K562 (cell line): ENCODE results near the gene GRB10. TPM values are rescaled to one million over a fixed set of nuclear protein-coding genes. Genes with fewer than 3 reads are reported as not detected.

Experiments
- CBX3 ChIP-seq, 2 experiments: IDR thresholded peaks; 1 replicate in 1 of 2; 2 replicates in 1 of 2; pipeline ENCODE4 v1.6.1; 2012; ENCODE audit warnings: inconsistent platforms in 2 of 2, low read length in 2 of 2, borderline replicate concordance in 1 of 2, control low read depth in 1 of 2
- ELK3 ChIP-seq: fragments of 450-650 bp; formaldehyde crosslinking; IDR thresholded peaks from 2 replicates; pipeline ENCODE4 v1.4.0; 2020; ENCODE audit warnings: mild to moderate bottlenecking
- GABPA ChIP-seq: fragments of 200-800 bp; sonication (Bioruptor generic); conservative IDR thresholded peaks from 2 replicates; pipeline ENCODE4 v1.6.1; 2016; ENCODE audit warnings: low read depth, missing genetic modification characterization, missing compliant biosample characterization
- HDAC1 ChIP-seq, 2 experiments: fragments of 450-650 bp; IDR thresholded peaks; 2 replicates each; pipeline ENCODE4 v1.6.1; 2016 to 2017; ENCODE audit warnings: inconsistent platforms in 1 of 2, mild to moderate bottlenecking in 1 of 2, moderate library complexity in 1 of 2
- MCM2 ChIP-seq: fragments of 450-650 bp; IDR thresholded peaks from 2 replicates; pipeline ENCODE4 v1.6.1; 2017; ENCODE audit warnings: low read depth, mild to moderate bottlenecking
- MIER1 ChIP-seq: fragments of 450-650 bp; IDR thresholded peaks from 2 replicates; pipeline ENCODE4 v1.6.1; 2016; ENCODE audit warnings: antibody characterized with exemption, mild to moderate bottlenecking, low read depth
- NCOA6 ChIP-seq: fragments of 450-650 bp; IDR thresholded peaks from 2 replicates; pipeline ENCODE4 v1.6.1; 2017; ENCODE audit warnings: mild to moderate bottlenecking
- PCBP1 ChIP-seq: fragments of 200-400 bp; formaldehyde crosslinking; IDR thresholded peaks from 2 replicates; pipeline ENCODE4 v1.6.1; 2018; ENCODE audit warnings: mild to moderate bottlenecking, low read depth, low read length; ENCODE audit not compliant: poor library complexity, severe bottlenecking
- PYGO2 ChIP-seq: fragments of 450-650 bp; IDR thresholded peaks from 2 replicates; pipeline ENCODE4 v1.6.1; 2016; ENCODE audit warnings: mild to moderate bottlenecking, missing genetic modification characterization, moderate library complexity, missing compliant biosample characterization
- RBM22 ChIP-seq: fragments of 200-400 bp; formaldehyde crosslinking; IDR thresholded peaks from 2 replicates; pipeline ENCODE4 v1.6.1; 2018; ENCODE audit warnings: low read length, low read depth; ENCODE audit not compliant: poor library complexity, severe bottlenecking
- SMARCC2 ChIP-seq: fragments of 450-650 bp; IDR thresholded peaks from 2 replicates; pipeline ENCODE4 v1.6.1; 2017; ENCODE audit warnings: antibody characterized with exemption, moderate library complexity, mild to moderate bottlenecking, low read depth
- SOX6 ChIP-seq: fragments of 450-650 bp; IDR thresholded peaks from 2 replicates; pipeline ENCODE4 v1.6.1; 2014; ENCODE audit warnings: mild to moderate bottlenecking
- USF2 ChIP-seq: sonication (generic); formaldehyde crosslinking; IDR thresholded peaks from 2 replicates; pipeline ENCODE4 v1.5.0; 2020; ENCODE audit warnings: missing genetic modification reagents
- ZBTB34 ChIP-seq: fragments of 250-450 bp; sonication (Bioruptor Pico); IDR thresholded peaks from 2 replicates; pipeline ENCODE4 v1.8.0; 2021; ENCODE audit warnings: mild to moderate bottlenecking, moderate library complexity
- ZNF592 ChIP-seq: fragments of 450-650 bp; IDR thresholded peaks from 2 replicates; pipeline ENCODE4 v1.6.1; 2017; ENCODE audit warnings: antibody characterized with exemption, mild to moderate bottlenecking
- ZNF778 ChIP-seq: fragments of 450-650 bp; formaldehyde crosslinking; IDR thresholded peaks from 2 replicates; pipeline ENCODE4 v1.4.0; 2020; ENCODE audit warnings: mild to moderate bottlenecking, moderate library complexity
- polyA plus RNA-seq, 8 experiments: library from polyadenylated mRNA; depleted of rRNA in 4 of 8; stranded (reverse) in 5 of 8; unstranded in 3 of 8; fragments of >200 nt; fragmentation: Nextera tagmentation in 2 of 8; fragmentation: Illumina TruSeq in 1 of 8; extraction: Ambion mirVana in 2 of 8; extraction: Trizol in 1 of 8; gene quantifications; 2 replicates each; pipeline versions ENCODE4 v1.2.1 to v1.2.3, GENCODE V29; 2011 to 2014; ENCODE audit warnings: inconsistent platforms in 1 of 8, missing spikeins in 1 of 8
- total RNA-seq, 7 experiments: library from RNA; depleted of rRNA in 6 of 7; stranded (reverse); fragments of >200 nt in 6 of 7; fragmentation: Illumina TruSeq in 2 of 7; extraction: Trizol in 2 of 7; gene quantifications; 2 replicates each; pipeline versions ENCODE4 v1.2.1 to v1.2.3, GENCODE V29; 2011 to 2021; ENCODE audit warnings: low replicate concordance in 1 of 7

Gene GRB10
- total and polyA plus RNA-seq, 9 of the 15 experiments (the other 6 are each of a cell fraction or from before 2014, with no cell fraction given) = 8.9 to 88.5 (median 40.7) TPM

GRCh38 chr7:50696810-50697582, 85.7 kb downstream of the GRB10 start (continued):
- TF ChIP-seq ZBTB34 (no peak), SOX6 (peak; percentile 34; the same call in 1 of the 2 replicates), MIER1 (no peak), RBM22 (no peak), PCBP1 (no peak), GABPA (peak; percentile 63), CBX3 (IDR thresholded peaks at IDR 0.05; ENCODE audit: borderline replicate concordance in 1 of 2, low read length in 2 of 2) (peak in 1 of 2 experiments; percentile 31; a peak in 1 of 3 replicates), SMARCC2 (no peak), NCOA6 (no peak), PYGO2 (tag) (no peak), ZNF778 (CRISPR knock-in tag) (no peak), ELK3 (CRISPR knock-in tag) (no peak), MCM2 (no peak), USF2 (peak; percentile 32; the same call in 1 of the 2 replicates), ZNF592 (no peak), HDAC1 (IDR thresholded peaks at IDR 0.05) (no peak)
